Endothelial cell (in vitro differentiated cells): Measurements from ENCODE around the gene FOXA2. TPM values are rescaled to one million over a fixed set of nuclear protein-coding genes. Genes with fewer than 3 reads are reported as not detected.

Experiments used
- DNase-seq: peaks from one replicate; pipeline ENCODE4 v3.0.0; 2021; ENCODE audit warnings: low spot score
- H3K27ac Mint-ChIP-seq: one replicate; pipeline ENCODE4 v1.8.0; 2021; ENCODE audit warnings: mixed read lengths, inconsistent platforms; ENCODE audit not compliant: unreplicated experiment
- H3K27me3 Mint-ChIP-seq: one replicate; pipeline ENCODE4 v1.8.0; 2021; ENCODE audit warnings: mild to moderate bottlenecking, moderate library complexity, mixed read lengths, inconsistent platforms; ENCODE audit not compliant: unreplicated experiment
- H3K36me3 Mint-ChIP-seq: one replicate; pipeline ENCODE4 v1.8.0; 2021; ENCODE audit warnings: mild to moderate bottlenecking, low read depth, mixed read lengths, inconsistent platforms; ENCODE audit not compliant: unreplicated experiment
- H3K4me1 Mint-ChIP-seq: one replicate; pipeline ENCODE4 v1.8.0; 2021; ENCODE audit warnings: mild to moderate bottlenecking, mixed read lengths, inconsistent platforms; ENCODE audit not compliant: unreplicated experiment
- H3K4me3 Mint-ChIP-seq: one replicate; pipeline ENCODE4 v1.8.0; 2021; ENCODE audit warnings: mild to moderate bottlenecking, mixed read lengths, inconsistent platforms; ENCODE audit not compliant: unreplicated experiment
- H3K9me3 Mint-ChIP-seq: one replicate; pipeline ENCODE4 v1.8.0; 2021; ENCODE audit warnings: mixed read lengths, inconsistent platforms; ENCODE audit not compliant: unreplicated experiment
- CTCF ChIP-seq: fragments of 200-600 bp; sonication (generic); IDR thresholded peaks from one replicate; pipeline ENCODE4 v1.5.0; 2021; ENCODE audit warnings: antibody characterized with exemption; ENCODE audit not compliant: unreplicated experiment
- total RNA-seq: library from RNA; stranded (reverse); fragmentation: NEBNext Ultra II Directional; extraction: Animal tissue kit (Norgen Biotek cat#: 25700); gene quantifications from one replicate; pipeline ENCODE4 v1.2.1, GENCODE V29; 2021; ENCODE audit not compliant: unreplicated experiment

The FOXA2 gene
- total RNA-seq, 1 donor from 2014 or later = 0.59 TPM

DNA sequence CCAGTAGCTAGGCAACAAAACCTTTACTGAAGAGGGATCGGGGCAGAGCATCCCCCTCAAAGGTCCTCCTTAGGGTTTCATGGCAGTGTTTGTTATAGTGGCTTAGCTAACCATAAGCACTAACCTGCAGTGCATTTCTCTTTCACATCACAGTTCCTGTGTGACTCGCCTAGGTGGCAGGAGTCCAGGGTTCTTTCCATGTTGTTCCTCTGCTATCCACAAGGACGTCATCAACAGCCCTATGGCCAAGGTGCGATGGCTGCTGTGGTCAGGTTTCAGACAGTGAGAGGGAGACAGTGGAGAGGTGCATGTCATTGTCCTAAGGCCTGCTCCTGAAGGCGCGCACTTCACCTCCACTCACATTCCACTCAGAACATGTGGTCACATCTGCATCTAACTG, 38.8 kb upstream of the FOXA2 start:
- H3K4me3 Mint-ChIP-seq = no peak overlapping the region
- TF ChIP-seq CTCF = peak; percentile 10
- DNase-seq = no peak
- no peaks in the 10 kb centered on the region for H3K9me3 Mint-ChIP-seq
- no peak overlapping the region for H3K27ac Mint-ChIP-seq
- H3K27me3 Mint-ChIP-seq = no peaks in the 10 kb centered on the region
- H3K4me1 Mint-ChIP-seq = peaks cover 14% of the 10 kb centered on the region
- H3K36me3 Mint-ChIP-seq = no peaks in the 10 kb centered on the region

DNA sequence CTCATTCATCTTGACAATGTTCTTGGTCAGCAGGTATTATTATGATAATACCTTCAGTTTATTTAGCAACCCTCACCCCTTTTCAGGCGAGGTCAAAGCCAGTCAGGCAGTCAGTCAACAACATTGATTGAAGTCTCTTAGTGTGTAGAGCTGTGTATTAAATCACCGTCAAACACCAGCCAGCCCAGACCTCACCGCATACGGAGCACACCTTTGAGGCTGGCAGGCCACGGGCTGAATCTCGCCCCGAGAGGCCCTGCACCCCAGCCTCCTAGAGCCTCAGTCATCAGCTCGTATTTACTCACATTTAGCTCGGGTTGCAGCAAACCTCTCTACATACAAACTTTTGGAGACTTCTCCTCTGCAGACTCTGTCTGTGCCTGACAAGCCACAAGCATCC, 36.0 kb upstream of the FOXA2 start:
- DNase-seq = no peak
- Mint-ChIP-seq H3K9me3 (no peaks in the 10 kb centered on the region), H3K27me3 (peaks cover 3% of the 10 kb centered on the region), H3K4me3 (no peak overlapping the region), H3K27ac (no peak overlapping the region), H3K36me3 (no peaks in the 10 kb centered on the region), H3K4me1 (peaks cover 14% of the 10 kb centered on the region)
- TF ChIP-seq CTCF = no peak

- Mint-ChIP-seq H3K9me3 (no peaks in the 10 kb centered on the region), H3K27ac (no peak overlapping the region), H3K27me3 (peaks cover 3% of the 10 kb centered on the region), H3K36me3 (no peaks in the 10 kb centered on the region), H3K4me3 (no peak overlapping the region), H3K4me1 (peaks cover 14% of the 10 kb centered on the region)
- TF ChIP-seq CTCF = no peak
- DNase-seq = no peak
Measured at GRCh38 chr20:22619806-22620205, 35.4 kb upstream of the FOXA2 start.

GRCh38 chr20:22619272-22619671, 34.9 kb upstream of the FOXA2 start:
- TF ChIP-seq CTCF = no peak
- no peak for DNase-seq

GRCh38 chr20:22617160-22617559, 32.8 kb upstream of the FOXA2 start:
- Mint-ChIP-seq H3K9me3 (no peaks in the 10 kb centered on the region), H3K36me3 (no peaks in the 10 kb centered on the region), H3K27me3 (peaks cover 3% of the 10 kb centered on the region), H3K27ac (no peak overlapping the region), H3K4me1 (peaks cover 5% of the 10 kb centered on the region), H3K4me3 (no peak overlapping the region)
- DNase-seq = no peak
- TF ChIP-seq CTCF = no peak

More at GRCh38 chr20:22619272-22619671, 34.9 kb upstream of the FOXA2 start:
- H3K36me3 Mint-ChIP-seq = no peaks in the 10 kb centered on the region
- H3K27me3 Mint-ChIP-seq = peaks cover 3% of the 10 kb centered on the region
- H3K27ac Mint-ChIP-seq = no peak overlapping the region
- H3K4me3 Mint-ChIP-seq = no peak overlapping the region
- no peaks in the 10 kb centered on the region for H3K9me3 Mint-ChIP-seq
- peaks cover 14% of the 10 kb centered on the region for H3K4me1 Mint-ChIP-seq
